ENCODE data around the gene RNF138.
"Not testable (repeated sequence)": the region's sequence is repeated elsewhere in the genome, so short reads cannot be mapped to it uniquely, and the experiment has no call there.

RNF138 gene, protein sequence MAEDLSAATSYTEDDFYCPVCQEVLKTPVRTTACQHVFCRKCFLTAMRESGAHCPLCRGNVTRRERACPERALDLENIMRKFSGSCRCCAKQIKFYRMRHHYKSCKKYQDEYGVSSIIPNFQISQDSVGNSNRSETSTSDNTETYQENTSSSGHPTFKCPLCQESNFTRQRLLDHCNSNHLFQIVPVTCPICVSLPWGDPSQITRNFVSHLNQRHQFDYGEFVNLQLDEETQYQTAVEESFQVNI

DNA sequence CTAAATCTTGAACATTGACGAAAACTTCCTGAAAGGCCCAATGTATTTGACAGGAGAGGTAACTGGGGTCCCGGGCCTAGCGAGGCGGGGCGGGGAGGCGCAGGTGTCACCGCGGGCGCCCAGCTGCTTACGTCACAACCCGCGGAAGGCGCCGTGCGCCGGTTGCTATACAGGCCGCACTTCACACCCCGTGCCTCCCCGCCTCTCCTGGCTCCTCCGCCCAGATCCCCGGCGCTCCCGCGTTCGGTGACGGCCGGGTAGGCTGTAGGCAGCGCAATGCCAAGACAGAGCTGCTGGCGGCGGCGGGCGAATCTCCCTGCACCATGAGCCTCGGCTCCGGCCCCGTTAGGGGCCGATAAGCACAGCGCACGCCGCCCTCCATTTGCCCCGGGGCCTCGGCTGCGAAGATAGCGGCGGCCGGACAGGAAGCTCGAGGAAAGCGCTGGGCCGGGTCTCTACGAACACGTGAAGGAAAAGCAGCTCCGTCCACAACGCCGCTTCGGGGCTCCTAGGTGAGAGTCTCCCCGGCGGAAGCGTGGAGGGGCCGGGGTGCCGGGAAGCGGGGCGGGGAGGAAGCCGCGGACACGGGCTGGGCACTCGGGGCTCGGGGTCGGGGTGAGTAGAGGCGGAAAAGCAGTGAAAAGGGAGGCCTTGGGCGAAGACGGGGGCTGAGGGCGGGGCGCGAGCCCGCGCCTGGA, at the start of gene RNF138:
Gene RNF138, plus strand, starts transcription at position 151 of the 698 bp plus-strand sequence. CDS start 903 bp downstream, outside the sequence.
- peak; percentile 74 to 75 for DNase-seq

DNA sequence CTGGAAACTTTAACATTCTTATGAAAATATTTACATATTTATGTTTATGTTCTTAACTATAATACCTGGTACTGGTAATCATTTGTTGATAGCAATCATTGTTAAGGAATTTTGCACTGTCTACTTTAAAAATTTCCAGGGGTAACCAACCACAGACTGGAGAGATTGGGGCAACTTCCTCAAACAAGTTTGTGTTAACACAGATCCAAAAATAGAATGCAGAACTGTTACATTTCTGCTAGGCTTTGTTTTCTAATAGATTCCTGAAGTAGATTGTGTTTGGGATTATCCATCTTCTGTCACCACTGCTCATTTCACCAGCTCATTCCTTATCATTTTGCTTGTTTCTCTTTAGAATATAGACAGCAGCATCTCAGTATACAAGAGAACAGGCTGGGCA, 49.3 kb upstream of the RNF138 start:
- DNase-seq, result no peak

DNA sequence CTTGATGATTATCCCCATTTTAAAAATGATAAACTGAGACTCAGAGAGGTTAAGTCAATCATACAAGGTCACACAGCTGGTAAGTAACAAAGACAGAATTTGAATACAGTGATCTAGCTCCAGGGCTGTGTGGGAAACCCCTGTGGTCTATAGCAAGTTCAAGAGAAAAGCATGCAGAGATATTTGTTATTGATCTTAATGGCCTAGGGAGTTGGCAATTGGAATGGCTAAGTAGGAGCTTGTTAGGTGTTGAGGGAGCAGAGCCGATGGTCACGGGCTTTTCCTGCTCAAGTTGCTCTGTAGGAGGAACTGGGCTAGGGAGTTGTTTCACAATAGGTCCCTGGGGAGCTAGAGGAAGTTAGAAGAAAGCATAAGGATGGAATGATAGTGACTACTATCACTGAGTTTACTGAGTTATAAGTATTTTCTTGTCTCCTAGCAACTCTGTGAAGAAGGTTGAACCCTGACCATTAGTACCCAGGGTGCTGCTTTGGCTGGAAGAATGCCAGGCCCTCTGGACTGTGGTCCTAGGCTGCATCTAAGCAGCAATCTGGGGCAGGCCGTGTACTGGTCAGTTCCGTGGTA, 43.1 kb upstream of the RNF138 start:
- peak in 1 of 2 experiments; percentile 8 for DNase-seq

DNA sequence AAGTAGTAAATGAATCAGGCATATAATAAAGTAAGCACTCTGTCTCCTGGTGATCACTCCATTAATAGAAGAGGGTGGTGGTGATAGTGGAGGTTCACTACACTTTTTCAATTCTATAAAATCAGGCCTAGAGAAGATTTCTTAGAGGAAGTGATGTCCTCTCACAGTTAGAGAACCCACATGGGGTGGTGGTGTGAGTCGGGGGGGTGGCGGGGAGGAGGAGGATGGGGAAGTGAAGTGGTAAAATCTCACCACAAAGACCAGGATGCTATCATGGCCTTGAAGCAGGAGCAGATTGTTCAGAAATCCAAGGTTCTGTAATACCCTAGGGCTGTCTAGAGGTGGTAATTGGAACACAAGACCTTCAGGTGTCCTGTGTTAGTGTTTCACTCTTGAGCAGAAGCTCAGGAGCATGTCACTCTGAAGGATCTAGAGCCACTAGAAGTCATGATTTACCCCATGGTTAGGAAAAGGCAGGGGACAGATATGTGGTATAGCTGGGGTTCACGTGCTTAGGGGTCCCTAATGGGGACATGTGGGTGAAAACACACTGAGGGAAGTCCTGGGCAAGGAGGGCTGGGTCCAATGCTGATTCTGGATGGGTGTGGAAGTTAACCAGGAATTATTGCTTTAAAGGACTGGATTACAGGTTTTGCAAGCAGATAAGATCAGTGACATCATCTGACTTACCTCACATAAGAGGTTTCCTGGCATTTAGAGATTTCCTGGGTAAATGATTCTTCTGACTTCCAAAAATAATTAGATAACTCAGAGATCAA, 42.1 kb upstream of the RNF138 start:
- no peak for DNase-seq

DNA sequence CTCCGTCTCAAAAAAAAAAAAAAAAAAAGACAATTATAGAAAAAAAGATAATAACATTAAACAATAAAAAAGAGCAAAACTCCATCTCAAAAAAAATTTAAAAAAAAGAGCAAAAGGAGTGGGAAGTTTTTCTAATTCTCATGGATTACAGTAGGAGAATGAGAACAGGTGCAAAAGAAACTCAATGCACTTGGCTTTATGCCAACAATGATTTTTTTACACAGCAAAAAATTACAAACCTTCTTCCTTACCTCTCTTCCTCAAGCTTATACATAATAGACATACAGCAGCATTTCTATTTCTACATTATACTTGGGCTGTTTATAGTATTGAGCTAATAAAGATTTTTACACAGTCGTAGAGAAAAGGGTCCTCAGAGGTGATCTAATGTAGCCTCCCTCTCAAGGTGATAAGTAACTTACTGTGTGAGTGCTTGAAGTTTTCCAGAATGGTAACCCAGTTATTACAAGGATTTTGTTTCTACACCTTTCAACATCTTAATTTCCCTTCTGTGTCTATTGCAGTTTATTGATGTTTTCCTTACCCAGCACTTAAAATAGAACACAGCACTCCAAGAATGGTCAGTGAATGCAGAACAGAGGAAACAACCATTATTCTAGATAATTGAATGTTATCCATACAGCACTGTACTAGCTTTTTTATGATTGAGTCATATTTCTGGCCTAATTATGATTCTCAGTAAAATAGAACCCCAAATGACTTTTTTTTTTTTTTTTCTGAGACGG, 34.9 kb upstream of the RNF138 start:
- DNase-seq, result no peak

DNA sequence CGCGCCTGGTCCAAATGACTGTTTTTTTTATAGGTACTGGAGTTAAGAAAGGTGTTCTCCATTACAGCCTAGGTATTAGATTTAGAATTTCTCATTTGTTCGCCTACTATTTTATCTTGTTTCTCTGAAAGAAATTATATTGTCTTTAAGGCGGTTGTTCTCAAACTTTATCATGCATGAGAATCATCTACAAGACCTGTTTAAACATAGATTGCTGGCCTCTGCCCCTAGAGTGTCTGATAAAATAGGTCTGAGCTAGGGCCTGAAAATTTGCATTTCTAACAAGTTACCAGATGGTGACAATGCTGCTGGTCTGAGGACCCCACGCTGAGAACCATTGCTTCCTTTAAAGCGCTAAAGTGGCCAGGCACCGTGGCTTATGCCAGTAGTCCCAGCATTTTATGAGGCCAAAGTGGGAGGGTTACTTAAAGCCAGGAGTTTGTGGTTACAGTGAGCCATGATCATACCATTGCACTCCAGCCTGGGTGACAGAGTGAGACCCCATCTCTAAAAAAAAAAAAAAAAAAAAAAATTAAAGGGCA, 34.0 kb upstream of the RNF138 start:
- no peak for DNase-seq

DNA sequence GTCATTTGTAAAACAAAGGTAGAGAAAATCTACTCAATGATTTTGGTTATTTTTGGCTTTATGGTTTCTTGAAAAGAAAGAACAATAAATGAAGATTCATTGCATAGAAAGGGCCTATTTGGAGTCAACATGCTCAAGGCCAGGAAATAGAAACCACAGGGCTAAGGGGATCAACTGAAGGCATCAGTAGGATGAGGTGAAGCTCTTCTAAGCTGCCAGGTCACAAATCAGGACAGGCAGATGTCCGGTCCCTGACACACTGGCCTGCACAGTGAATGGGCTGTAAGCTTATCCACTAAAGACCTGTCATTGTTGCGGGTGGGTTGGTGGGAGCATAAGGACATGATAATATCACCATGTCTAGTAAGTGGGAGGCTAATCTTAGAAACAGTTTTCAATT, 31.6 kb upstream of the RNF138 start:
- no peak for DNase-seq

DNA sequence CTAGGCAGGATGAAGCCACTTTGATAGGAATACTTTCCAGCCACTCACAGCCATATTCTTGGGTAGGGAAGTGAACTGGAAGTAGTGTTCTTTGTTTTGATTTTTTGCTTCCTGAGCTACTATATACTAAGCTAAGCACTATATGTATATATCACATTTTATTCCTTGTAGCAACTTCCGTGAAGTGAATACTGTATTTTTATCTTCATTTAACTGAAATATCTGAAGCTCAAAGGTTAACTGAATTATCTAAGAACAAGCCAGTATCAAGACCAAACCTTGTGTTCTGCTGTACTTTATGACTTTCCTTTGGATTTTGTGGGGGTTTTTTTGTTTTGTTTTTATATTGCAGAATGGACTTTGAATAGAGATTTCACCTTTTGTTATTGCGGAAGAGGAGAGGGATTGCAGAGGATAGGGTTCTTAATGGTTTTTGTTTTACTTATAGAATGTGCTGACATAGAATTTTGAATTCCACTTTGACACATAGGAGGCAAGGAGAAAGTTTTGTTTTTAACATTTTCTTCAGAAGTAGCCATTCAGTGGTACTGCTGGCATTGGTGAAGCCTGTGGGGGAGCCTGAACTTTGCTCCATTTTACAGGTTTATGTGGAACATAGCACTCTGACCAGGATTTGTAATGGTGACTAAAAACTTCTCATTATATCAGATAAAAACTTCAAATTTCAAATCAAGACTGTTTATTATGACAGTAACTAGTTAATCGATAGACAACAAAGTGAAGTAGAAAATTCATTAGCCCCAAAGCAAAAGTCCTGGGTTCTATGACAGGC, 24.1 kb upstream of the RNF138 start:
- DNase-seq, result no peak

DNA sequence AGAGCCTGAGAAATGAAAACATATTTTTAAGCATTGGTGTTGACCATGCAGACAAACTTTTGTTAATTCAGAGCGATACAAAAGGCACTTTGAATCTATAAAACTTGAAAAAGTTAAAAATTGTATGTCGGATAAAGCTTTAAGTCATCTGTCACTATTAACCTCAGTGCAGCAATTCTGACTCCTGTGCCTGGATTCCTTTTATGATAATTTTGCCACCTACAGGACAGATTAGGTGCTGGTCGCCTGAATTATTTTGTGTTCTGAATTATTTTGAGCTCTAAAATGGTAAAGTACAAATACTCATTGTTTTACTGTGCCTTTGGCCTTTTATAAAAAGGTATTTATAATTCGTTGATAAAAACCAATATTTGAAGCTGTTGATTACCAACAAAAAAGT, 19.4 kb upstream of the RNF138 start:
- no peak for DNase-seq

DNA sequence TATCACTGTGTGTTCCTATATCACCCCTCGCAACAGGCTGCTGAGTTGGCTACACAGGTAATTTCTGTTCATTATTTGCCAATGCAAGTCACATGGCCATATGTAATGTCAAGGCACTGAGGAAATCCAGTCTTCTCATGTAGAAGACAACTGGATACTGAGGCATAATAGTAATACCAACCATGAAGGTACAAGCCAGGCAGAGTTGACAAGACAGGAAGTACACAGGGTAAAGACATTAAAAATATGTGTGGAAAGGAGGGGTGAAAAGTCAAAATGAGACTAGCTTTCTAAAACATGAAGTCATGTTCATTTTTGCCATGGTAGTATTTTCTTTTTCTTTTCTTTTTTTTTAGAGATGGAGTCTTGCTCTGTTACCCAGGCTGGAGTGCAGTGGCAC, 17.5 kb upstream of the RNF138 start:
- DNase-seq, result no peak

DNA sequence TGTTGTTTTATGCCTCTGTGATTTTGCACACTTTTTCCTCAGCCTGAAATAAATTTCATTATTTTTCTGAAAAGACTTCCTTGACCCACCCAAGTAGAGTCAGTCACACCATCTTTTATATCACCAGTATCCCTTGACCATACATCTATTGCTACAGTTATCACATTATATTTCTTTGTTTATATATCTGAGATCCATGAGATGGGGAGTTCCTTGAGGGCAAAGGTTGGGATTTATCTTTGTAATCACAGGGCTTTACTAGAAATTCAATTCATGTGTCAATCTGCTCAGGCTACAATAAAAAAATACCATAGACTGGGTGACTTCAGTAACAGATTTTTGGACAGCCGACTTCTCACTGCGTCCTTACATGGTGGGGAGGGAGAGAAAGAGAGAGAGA, 12.8 kb upstream of the RNF138 start:
- DNase-seq, result no peak

DNA sequence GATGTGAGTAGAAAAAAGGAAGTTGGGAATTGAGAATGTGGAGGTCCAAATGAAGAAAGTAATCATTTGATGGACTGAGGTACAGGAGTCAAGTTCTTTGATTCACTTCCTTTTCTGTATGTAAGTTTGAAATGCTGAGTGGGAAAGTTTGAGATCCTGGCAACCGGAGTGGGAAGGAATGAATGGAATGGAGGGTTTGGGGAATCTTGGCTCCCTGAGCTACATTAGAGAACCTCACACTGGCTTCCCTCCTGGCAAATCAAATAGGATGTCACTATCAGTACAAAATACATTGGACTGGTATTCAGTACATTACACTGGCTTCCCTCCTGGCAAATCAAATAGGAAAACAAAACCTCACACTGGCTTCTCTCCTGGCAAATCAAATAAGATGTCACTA, 9.8 kb upstream of the RNF138 start:
- DNase-seq, result no peak

DNA sequence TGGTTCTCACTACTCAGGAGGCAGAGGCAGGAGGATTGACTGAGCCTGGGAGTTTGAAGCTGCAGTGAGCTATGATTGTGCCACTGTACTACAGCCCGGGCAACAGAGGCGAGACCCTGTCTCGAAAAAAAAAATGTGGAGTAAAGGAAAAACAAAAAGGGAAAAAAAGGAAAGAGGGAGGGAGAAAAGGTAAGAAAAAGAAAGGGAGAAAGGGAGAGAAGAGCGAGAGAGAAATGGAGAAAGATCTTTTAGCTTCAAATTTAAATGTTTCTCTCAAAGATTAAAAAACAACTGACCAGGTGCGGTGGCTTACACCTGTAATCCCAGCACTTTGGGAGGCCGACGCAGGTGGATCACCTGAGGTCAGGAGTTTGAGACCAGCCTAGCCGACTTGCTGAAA, 7.9 kb upstream of the RNF138 start:
- no peak for DNase-seq

DNA sequence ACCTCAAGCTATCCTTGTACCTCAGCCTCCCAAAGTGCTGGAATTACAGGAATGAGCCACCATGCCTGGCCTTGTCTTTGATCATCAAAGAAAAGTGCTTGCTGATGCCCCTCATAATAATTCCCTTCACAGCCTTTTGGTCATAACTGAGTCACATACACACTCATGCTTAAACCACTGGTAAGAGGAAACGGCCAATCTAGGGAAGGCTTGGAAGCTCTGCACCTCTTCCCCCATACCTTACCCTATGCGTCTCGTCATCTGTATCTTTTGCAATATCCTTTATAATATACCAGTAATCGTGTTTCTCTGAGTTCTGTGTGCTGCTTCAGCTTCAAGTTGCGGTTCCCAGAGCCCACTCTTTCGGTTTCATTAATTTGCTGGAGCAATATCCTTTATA, 4.8 kb upstream of the RNF138 start:
- no peak for DNase-seq

DNA sequence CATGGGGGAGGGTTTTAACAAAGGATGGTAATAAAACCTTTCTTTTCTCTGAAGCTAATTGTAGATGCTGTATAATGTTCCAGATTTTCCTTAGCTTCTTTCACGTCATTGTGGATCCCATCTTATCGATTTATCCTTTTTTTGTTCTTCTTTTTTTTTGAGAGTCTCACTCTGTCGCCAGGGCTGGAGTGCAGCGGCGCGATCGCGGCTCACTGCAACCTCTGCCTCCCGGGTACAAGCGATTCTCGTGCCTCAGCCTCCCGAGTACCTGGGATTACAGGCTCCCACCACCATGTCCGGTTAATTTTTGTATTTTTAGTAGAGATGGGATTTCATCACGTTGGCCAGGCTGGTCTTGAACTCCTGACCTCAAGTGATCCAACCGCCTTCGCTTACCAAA, 843 bp upstream of the RNF138 start:
- not testable (repeated sequence) for DNase-seq

DNA sequence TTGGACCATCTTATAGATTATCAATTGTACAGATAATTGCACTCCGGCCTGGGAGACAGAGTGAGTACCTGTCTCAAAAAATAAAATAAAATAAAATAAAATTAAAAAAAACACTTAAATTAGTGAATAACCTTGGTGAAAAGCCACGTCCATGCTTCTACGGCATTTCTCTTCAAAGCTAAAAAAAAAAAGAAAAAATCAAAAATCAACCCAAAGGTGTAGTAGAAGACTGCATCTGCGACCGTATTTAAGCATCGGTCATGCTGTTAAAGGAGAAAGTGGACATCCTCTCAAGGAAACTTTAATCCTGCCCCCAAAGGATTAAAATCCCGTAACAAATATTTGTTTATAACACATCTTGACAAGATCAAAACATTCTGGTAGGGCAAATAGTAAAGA, 350 bp upstream of the RNF138 start:
- DNase-seq, result no peak

DNA sequence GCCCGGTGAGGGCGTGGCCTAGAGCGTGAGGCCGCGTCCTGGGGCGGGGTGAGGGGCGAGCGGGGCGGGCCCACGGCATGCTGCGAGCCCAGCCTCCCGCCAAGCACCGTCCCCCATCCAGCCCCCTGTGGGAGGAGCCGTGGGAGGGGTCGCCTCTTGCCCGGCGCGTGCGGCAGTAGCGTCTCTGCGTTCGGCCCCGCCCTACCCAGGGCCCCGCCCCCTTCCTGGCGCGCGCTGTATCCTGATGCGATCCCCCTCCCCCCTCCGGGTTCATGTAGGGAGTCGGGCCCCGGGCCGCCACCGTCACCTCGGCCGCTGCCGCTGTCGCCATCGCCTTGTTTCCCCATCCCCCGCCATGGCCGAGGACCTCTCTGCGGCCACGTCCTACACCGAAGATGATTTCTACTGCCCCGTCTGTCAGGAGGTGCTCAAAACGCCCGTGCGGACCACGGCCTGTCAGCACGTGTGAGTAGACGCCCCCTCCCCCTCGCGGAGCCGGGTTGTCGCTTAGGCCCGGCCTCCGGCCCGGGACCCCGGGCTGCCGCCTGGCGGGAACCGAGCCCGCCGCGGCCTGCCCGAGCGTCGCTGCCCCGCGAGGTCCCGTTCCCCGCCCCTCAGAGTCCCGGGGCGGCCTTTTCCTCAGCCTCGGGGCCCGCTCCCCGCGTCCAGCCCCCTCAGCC, 888 bp downstream of the RNF138 start:
- DNase-seq, result peak; percentile 89 to 95

DNA sequence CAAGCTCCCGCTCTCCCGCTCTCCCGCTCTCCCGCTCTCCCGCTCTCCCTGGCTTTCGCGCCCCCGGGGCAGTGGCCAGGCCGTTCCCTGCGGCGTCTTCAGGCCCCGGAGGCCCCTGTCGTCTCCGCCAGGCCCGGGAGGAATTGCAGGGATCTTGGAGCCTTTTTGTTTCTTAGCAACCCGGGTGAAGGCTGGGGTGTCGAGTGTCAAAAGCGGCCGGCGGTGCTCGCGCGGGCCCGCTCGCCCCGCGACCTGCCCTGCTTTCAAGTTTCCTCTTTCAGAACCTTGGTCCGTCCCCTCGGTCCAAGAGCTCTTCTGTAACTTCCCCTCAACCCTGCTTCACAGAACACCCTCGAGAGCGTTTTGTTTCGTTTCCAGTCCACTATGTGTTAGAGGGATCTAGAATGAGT, 1.4 kb downstream of the RNF138 start:
- peak; percentile 22 to 29 for DNase-seq

DNA sequence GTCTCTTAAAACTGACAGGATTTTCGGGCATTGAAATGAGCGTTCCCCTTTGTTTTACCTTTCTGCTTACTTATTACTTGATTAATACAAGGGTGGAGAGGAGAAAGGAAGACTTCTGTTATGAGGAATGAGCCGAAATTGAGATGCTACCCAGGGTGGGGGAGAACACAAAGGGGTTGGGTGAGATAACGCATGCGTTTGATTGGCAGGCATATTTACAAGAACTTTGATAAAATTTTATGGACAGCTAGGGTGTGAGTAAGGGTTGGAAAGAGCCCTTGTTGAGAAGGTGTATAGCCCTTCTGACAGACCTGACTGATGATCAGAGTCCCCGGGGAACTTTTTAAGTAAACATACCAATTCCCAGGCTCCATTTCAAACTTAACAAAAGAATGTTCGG, 1.8 kb downstream of the RNF138 start:
- peak in 1 of 2 experiments; percentile 5 for DNase-seq

DNA sequence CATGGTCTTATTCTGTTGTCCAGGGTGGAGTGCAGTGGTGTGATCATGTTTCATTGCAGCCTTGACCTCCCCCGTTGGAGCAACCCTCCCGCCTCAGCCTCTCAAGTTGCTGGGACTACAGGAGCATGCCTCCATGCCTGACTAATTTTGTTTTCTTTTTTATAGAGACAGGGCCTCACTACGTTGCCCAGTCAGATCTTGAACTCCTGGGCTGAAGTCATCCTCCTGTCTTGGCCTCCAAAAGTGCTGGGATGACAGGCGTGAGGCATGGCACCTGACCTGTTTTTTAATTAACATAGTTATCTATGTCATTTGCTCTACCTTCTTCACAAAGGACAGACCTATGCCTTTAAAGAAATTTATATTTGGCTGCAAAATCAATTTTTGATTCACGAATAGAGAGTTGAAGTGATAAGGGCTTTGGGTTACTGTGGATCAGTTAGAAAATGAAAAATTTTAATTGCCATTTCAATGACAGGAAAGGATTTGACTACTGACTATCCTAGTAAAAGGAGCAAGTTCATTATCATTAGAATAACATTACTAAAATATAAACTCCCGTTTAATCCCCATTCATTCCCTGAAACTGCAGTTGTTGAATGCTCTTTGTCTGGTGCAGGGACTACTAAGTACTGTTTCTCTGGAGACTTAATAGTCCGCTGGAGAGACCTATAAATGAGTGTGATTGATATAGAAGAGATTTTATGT, 3.7 kb downstream of the RNF138 start:
- no peak for DNase-seq

DNA sequence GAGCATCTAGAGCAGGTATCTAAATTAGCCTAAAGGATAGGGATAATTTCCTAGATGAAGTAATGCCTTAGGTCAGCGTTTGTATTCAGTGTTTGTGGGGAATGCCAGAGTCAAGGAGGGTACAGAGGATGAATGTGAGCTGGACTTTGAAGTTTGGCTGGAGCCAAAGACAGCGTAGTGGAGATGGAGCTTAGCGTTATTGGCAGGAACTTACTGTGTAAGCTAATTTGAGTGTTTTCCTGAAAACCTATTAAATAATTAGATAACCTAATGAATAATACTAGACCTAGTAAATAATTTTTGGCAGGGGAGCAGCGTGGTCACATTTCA, 4.2 kb downstream of the RNF138 start:
- DNase-seq, result no peak

Data from NCI-H187 (cell line).